IMR-90 (cell line): ENCODE data around the gene KCNT1. TPM values are rescaled to one million over a fixed set of nuclear protein-coding genes. Genes with fewer than 3 reads are reported as not detected.

ENCODE experiments used
- ATAC-seq: fragments of 200-7000 bp; cut with Tn5 transposase; 2 replicates; pipeline ENCODE4 v1.9.1; 2020; ENCODE audit warnings: low read depth, mild to moderate bottlenecking, moderate library complexity
- BruUV-seq: library from RNA; stranded (reverse); fragments of 400-500 nt; replicated peaks from 2 replicates; lab custom pipeline; 2021; lab: Mats Ljungman, UMichigan
- CTCF ChIA-PET: fragments of 300-600 bp; formaldehyde crosslinking; extraction: SDS; loops from one replicate; lab custom pipeline; 2021; ENCODE audit warnings: antibody characterized with exemption; lab: Yijun Ruan, JAX
- POLR2A ChIA-PET: fragments of 300-600 bp; sonication (Branson Sonifier 250); formaldehyde crosslinking; loops from one replicate; lab custom pipeline; 2022; ENCODE audit warnings: antibody characterized with exemption; ENCODE audit not compliant: unreplicated experiment; lab: Charles Lee
- DNase-seq: peaks from one replicate; pipeline ENCODE4 v3.0.0; 2013
- H2AFZ ChIP-seq: replicated peaks from 2 replicates; pipeline ENCODE3; 2013; ENCODE audit warnings: low read length, mild to moderate bottlenecking; ENCODE audit not compliant: poor library complexity
- H2AK5ac ChIP-seq: 2 replicates; pipeline ENCODE4 v1.6.1; 2013; ENCODE audit warnings: low read depth, low read length, inconsistent platforms
- H2AK9ac ChIP-seq: replicated peaks from 2 replicates; pipeline ENCODE3; 2013; ENCODE audit warnings: mild to moderate bottlenecking, low read depth, low read length, moderate library complexity; ENCODE audit not compliant: poor library complexity
- H2BK120ac ChIP-seq: 2 replicates; pipeline ENCODE4 v1.6.1; 2013; ENCODE audit warnings: low read depth, low read length, inconsistent platforms
- H2BK15ac ChIP-seq: 3 replicates; pipeline ENCODE4 v1.6.1; 2013; ENCODE audit warnings: low read depth, low read length, inconsistent platforms
- H2BK20ac ChIP-seq: 2 replicates; pipeline ENCODE4 v1.6.1; 2013; ENCODE audit warnings: low read depth, mild to moderate bottlenecking, inconsistent platforms, low read length, moderate library complexity
- H2BK5ac ChIP-seq: 2 replicates; pipeline ENCODE4 v1.6.1; 2013; ENCODE audit warnings: mild to moderate bottlenecking, low read depth, low read length, inconsistent platforms; ENCODE audit not compliant: poor library complexity, severe bottlenecking
- H3K14ac ChIP-seq: replicated peaks from 2 replicates; pipeline ENCODE4 v1.6.1; 2013; ENCODE audit warnings: low read depth, low read length, inconsistent platforms
- H3K18ac ChIP-seq: 2 replicates; pipeline ENCODE4 v1.6.1; 2013; ENCODE audit warnings: low read depth, low read length, control low read depth
- H3K23ac ChIP-seq: 2 replicates; pipeline ENCODE4 v1.6.1; 2013; ENCODE audit warnings: low read depth, low read length, inconsistent platforms
- H3K27ac ChIP-seq: 2 replicates; pipeline ENCODE4 v1.5.1; 2013; ENCODE audit warnings: mild to moderate bottlenecking, control low read depth, low read length; ENCODE audit not compliant: insufficient read depth
- H3K27me3 ChIP-seq: 2 replicates; pipeline ENCODE4 v1.6.1; 2013; ENCODE audit warnings: low read length; ENCODE audit not compliant: control insufficient read depth, insufficient read depth
- H3K36me3 ChIP-seq: 2 replicates; pipeline ENCODE4 v1.6.1; 2013; ENCODE audit warnings: low read length, mixed read lengths; ENCODE audit not compliant: control insufficient read depth, insufficient read depth
- H3K4ac ChIP-seq: 2 replicates; pipeline ENCODE4 v1.6.1; 2013; ENCODE audit warnings: low read depth, low read length, inconsistent platforms
- H3K4me1 ChIP-seq: 2 replicates; pipeline ENCODE4 v1.6.1; 2013; ENCODE audit warnings: low read length, mixed read lengths; ENCODE audit not compliant: control insufficient read depth, insufficient read depth
- H3K4me2 ChIP-seq: 2 replicates; pipeline ENCODE4 v1.6.1; 2013; ENCODE audit warnings: low read depth, mild to moderate bottlenecking, control low read depth, low read length, moderate library complexity
- H3K4me3 ChIP-seq: 2 replicates; pipeline ENCODE4 v1.5.1; 2013; ENCODE audit warnings: low read depth, mild to moderate bottlenecking, control low read depth, low read length, moderate library complexity; ENCODE audit not compliant: insufficient read depth
- H3K56ac ChIP-seq: 2 replicates; pipeline ENCODE4 v1.6.1; 2013; ENCODE audit warnings: low read length, inconsistent platforms; ENCODE audit not compliant: insufficient read depth; ENCODE audit errors: extremely low read depth
- H3K79me1 ChIP-seq, 2 experiments: 2 replicates each; pipeline ENCODE4 v1.6.1; 2013; ENCODE audit warnings: low read length in 2 of 2, inconsistent platforms in 1 of 2, low read depth in 1 of 2
- H3K9ac ChIP-seq: 2 replicates; pipeline ENCODE4 v1.6.1; 2013; ENCODE audit warnings: low read depth, low read length, control low read depth
- H3K9me1 ChIP-seq: 2 replicates; pipeline ENCODE4 v1.6.1; 2013; ENCODE audit warnings: low read length, inconsistent platforms; ENCODE audit not compliant: insufficient read depth
- H3K9me3 ChIP-seq: 2 replicates; pipeline ENCODE4 v1.6.1; 2013; ENCODE audit warnings: low read length; ENCODE audit not compliant: control insufficient read depth, insufficient read depth
- H4K20me1 ChIP-seq: 2 replicates; pipeline ENCODE4 v1.6.1; 2013; ENCODE audit warnings: low read length, inconsistent platforms; ENCODE audit not compliant: insufficient read depth
- H4K5ac ChIP-seq: 2 replicates; pipeline ENCODE4 v1.6.1; 2013; ENCODE audit warnings: mild to moderate bottlenecking, low read depth, low read length, control low read depth
- H4K8ac ChIP-seq, 2 experiments: 2 replicates each; pipeline ENCODE4 v1.6.1; 2013; ENCODE audit warnings: low read depth in 2 of 2, low read length in 2 of 2, control low read depth in 1 of 2, inconsistent platforms in 1 of 2
- H4K91ac ChIP-seq: 2 replicates; pipeline ENCODE4 v1.6.1; 2013; ENCODE audit warnings: low read depth, low read length, inconsistent platforms; ENCODE audit not compliant: insufficient read depth
- BHLHE40 ChIP-seq: fragments of 150-350 bp; IDR thresholded peaks from 2 replicates; pipeline ENCODE4 v1.6.1; 2016; ENCODE audit warnings: mild to moderate bottlenecking, low read depth, low read length
- CEBPB ChIP-seq: IDR thresholded peaks from 2 replicates; pipeline ENCODE4 v1.6.1; 2012; ENCODE audit warnings: low read depth, low read length, improper control_type of control experiment
- CHD1 ChIP-seq: IDR thresholded peaks from 2 replicates; pipeline ENCODE4 v1.6.1; 2012; ENCODE audit warnings: low read depth, low read length, improper control_type of control experiment
- CTCF ChIP-seq: conservative IDR thresholded peaks from 2 replicates; pipeline ENCODE4 v1.5.1; 2012; ENCODE audit warnings: mild to moderate bottlenecking, low read depth, low read length, improper control_type of control experiment
- ELK1 ChIP-seq: fragments of 150-350 bp; IDR thresholded peaks from 2 replicates; pipeline ENCODE4 v1.6.1; 2016; ENCODE audit warnings: low read depth, mild to moderate bottlenecking, low read length, moderate library complexity, borderline replicate concordance
- FOS ChIP-seq: fragments of 150-350 bp; IDR thresholded peaks from 2 replicates; pipeline ENCODE4 v1.6.1; 2016; ENCODE audit warnings: low read depth, low read length
- MAFK ChIP-seq: IDR thresholded peaks from 2 replicates; pipeline ENCODE4 v1.6.1; 2012; ENCODE audit warnings: low read depth, low read length, improper control_type of control experiment
- MAZ ChIP-seq: IDR thresholded peaks from 2 replicates; pipeline ENCODE4 v1.6.1; 2012; ENCODE audit warnings: low read depth, mild to moderate bottlenecking, low read length, improper control_type of control experiment, moderate library complexity, borderline replicate concordance
- MXI1 ChIP-seq: IDR thresholded peaks from 2 replicates; pipeline ENCODE4 v1.6.1; 2012; ENCODE audit warnings: low read depth, mild to moderate bottlenecking, low read length, moderate library complexity, borderline replicate concordance
- NFE2L2 ChIP-seq: fragments of 150-350 bp; IDR thresholded peaks from 2 replicates; pipeline ENCODE4 v1.6.1; 2016; ENCODE audit warnings: low read depth, mild to moderate bottlenecking, low read length
- POLR2A ChIP-seq: IDR thresholded peaks from 2 replicates; pipeline ENCODE4 v1.6.1; 2012; ENCODE audit warnings: mild to moderate bottlenecking, low read depth, low read length
- RAD21 ChIP-seq: IDR thresholded peaks from 2 replicates; pipeline ENCODE4 v1.6.1; 2012; ENCODE audit warnings: low read length, improper control_type of control experiment
- RCOR1 ChIP-seq: IDR thresholded peaks from 2 replicates; pipeline ENCODE4 v1.6.1; 2012; ENCODE audit warnings: mild to moderate bottlenecking, low read length, improper control_type of control experiment; ENCODE audit not compliant: insufficient replicate concordance
- RFX5 ChIP-seq: IDR thresholded peaks from 2 replicates; pipeline ENCODE4 v1.8.0; 2012; ENCODE audit warnings: low read depth, mild to moderate bottlenecking, low read length, moderate library complexity
- SMC3 ChIP-seq: fragments of 150-350 bp; IDR thresholded peaks from 2 replicates; pipeline ENCODE4 v1.6.1; 2016; ENCODE audit warnings: low read depth, mild to moderate bottlenecking, antibody characterized with exemption, low read length, moderate library complexity
- WGBS, 2 experiments: methylation state at CpG; one replicate each; pipeline versions ENCODE4 v1.1.5 to v1.1.7; 2013; ENCODE audit warnings: missing lambda C conversion rate in 2 of 2; ENCODE audit not compliant: insufficient read length in 1 of 2; ENCODE audit errors: extremely low coverage in 2 of 2; 5-methylcytosine and 5-hydroxymethylcytosine counted together
- dilution Hi-C: fragments of 300-500 bp; cut with HindIII; formaldehyde crosslinking; loops from one replicate; pipeline ENCODE4 v1.14.3; 2018; ENCODE audit warnings: low sequenced_read_pairs; ENCODE audit not compliant: unreplicated experiment
- in situ Hi-C: fragments of 300-500 bp; cut with MboI; formaldehyde crosslinking; loops from 3 replicates; pipeline ENCODE4 v1.14.3; 2019; ENCODE audit warnings: low sequenced_read_pairs, inconsistent platforms, mixed read lengths
- intact Hi-C: fragments of 100-400 bp; cut with micrococcal nuclease; formaldehyde crosslinking; loops from 2 replicates; pipeline ENCODE4 v1.10.0; 2022
- polyA plus RNA-seq, 3 experiments: library from polyadenylated mRNA; depleted of rRNA; stranded (reverse); fragments of >200 nt; gene quantifications; 2 replicates each; pipeline ENCODE4 v1.2.3, GENCODE V29; 2012; ENCODE audit warnings: low replicate concordance in 1 of 3
- total RNA-seq: library from RNA; depleted of rRNA; stranded (reverse); fragments of >200 nt; gene quantifications from 2 replicates; pipeline ENCODE4 v1.2.3, GENCODE V29; 2012
- TF ChIP-seq, protein P1 (sequence below): fragments of 150-350 bp; IDR thresholded peaks from 2 replicates; pipeline ENCODE4 v1.6.1; 2017; ENCODE audit warnings: mild to moderate bottlenecking, antibody characterized with exemption, low read length, low read depth

The KCNT1 gene
- total and polyA plus RNA-seq, 2 of the 4 experiments (the other 2 are of a cell fraction), result not detected

GRCh38 chr9:135833864-135834263 lies 131.9 kb downstream of the KCNT1 start:
- Histone ChIP-seq H3K56ac (no peak overlapping the region), H2BK20ac (no peak overlapping the region), H2BK120ac (no peak overlapping the region), H3K27ac (no peak overlapping the region), H3K4ac (no peak overlapping the region), H2AK5ac (no peak overlapping the region), H4K20me1 (peaks cover 22% of the 10 kb centered on the region), H3K9me1 (peaks cover 25% of the 10 kb centered on the region), H4K5ac (no peak overlapping the region), H3K18ac (no peak overlapping the region), H2BK15ac (no peak overlapping the region), H3K4me2 (no peak overlapping the region), H2AFZ (no peak overlapping the region), H3K79me1 (peaks cover 39 to 55% of the 10 kb centered on the region in 2 experiments), H2BK5ac (no peak overlapping the region), H3K36me3 (peaks cover 8% of the 10 kb centered on the region; the same call in 1 of the 2 replicates), H3K27me3 (no peaks in the 10 kb centered on the region), H3K14ac (no peak overlapping the region), H3K4me1 (no peaks in the 10 kb centered on the region), H4K91ac (no peak overlapping the region), H3K4me3 (no peak overlapping the region), H3K9me3 (no peaks in the 10 kb centered on the region), H4K8ac (no peak overlapping the region), H3K9ac (no peak overlapping the region), H2AK9ac (no peak overlapping the region), H3K23ac (no peak overlapping the region)
- in situ Hi-C loops, result no loop called here
- CTCF ChIA-PET, result no interaction called here
- BruUV-seq, result no TSS peak
- TF ChIP-seq FOS, result no peak
- TF ChIP-seq, protein P1, sequence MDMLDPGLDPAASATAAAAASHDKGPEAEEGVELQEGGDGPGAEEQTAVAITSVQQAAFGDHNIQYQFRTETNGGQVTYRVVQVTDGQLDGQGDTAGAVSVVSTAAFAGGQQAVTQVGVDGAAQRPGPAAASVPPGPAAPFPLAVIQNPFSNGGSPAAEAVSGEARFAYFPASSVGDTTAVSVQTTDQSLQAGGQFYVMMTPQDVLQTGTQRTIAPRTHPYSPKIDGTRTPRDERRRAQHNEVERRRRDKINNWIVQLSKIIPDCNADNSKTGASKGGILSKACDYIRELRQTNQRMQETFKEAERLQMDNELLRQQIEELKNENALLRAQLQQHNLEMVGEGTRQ, result no peak
- TF ChIP-seq ELK1, result no peak
- TF ChIP-seq CTCF, result no peak
- no peak for TF ChIP-seq BHLHE40
- no peak for TF ChIP-seq RCOR1
- TF ChIP-seq CEBPB, result no peak
- no peak for TF ChIP-seq RAD21
- TF ChIP-seq SMC3, result no peak
- TF ChIP-seq MAZ, result no peak
- TF ChIP-seq RFX5, result no peak
- TF ChIP-seq MXI1, result no peak
- TF ChIP-seq NFE2L2, result no peak
- TF ChIP-seq MAFK, result no peak
- TF ChIP-seq CHD1, result no peak
- TF ChIP-seq POLR2A, result no peak
- intact Hi-C loops, result no loop called here
- ATAC-seq, result no peak
- dilution Hi-C loops, result no loop called here
- POLR2A ChIA-PET, result no interaction called here
- no peak for DNase-seq
- WGBS, 2 experiments, result no CpG with 5 or more reads among the region's 3 CpGs
